SK-N-MC (cell line): ENCODE measurements around the gene CAMKK2.
"Not testable (repeated sequence)": the region's sequence is repeated elsewhere in the genome, so short reads cannot be mapped to it uniquely, and the experiment has no call there.

Source experiments
- DNase-seq: peaks from one replicate; pipeline ENCODE4 v3.0.0-alpha.2; 2011; ENCODE audit warnings: low read depth, low spot score
- H3K27ac ChIP-seq: fragments of 200-600 bp; sonication (generic); 2 replicates; pipeline ENCODE4 v1.5.1; 2016; ENCODE audit warnings: mixed run types
- H3K36me3 ChIP-seq: fragments of 200-600 bp; sonication (generic); 2 replicates; pipeline ENCODE4 v1.6.1; 2017; ENCODE audit warnings: antibody characterized with exemption, low read length, mixed read lengths; ENCODE audit not compliant: insufficient read depth
- H3K4me3 ChIP-seq: fragments of 200-600 bp; sonication (generic); 2 replicates; pipeline ENCODE4 v1.5.1; 2016
- H3K9ac ChIP-seq: fragments of 200-600 bp; sonication (generic); 2 replicates; pipeline ENCODE4 v1.8.0; 2017; ENCODE audit warnings: mixed run types, mixed read lengths; ENCODE audit not compliant: insufficient read length
- H3K9me3 ChIP-seq: fragments of 200-600 bp; sonication (generic); 2 replicates; pipeline ENCODE4 v1.6.1; 2017; ENCODE audit warnings: low read depth, mild to moderate bottlenecking, antibody characterized with exemption, low read length, moderate library complexity, mixed read lengths
- EZH2 ChIP-seq: fragments of 200-600 bp; sonication (generic); IDR thresholded peaks from one replicate; pipeline ENCODE4 v1.6.1; 2017; ENCODE audit warnings: antibody characterized with exemption
- FOXP2 ChIP-seq: optimal IDR thresholded peaks from 2 replicates; pipeline ENCODE3; 2011; ENCODE audit warnings: mild to moderate bottlenecking, moderate library complexity; ENCODE audit not compliant: insufficient read depth; ENCODE audit errors: extremely low read length, control extremely low read depth
- POLR2AphosphoS5 ChIP-seq: IDR thresholded peaks from 2 replicates; pipeline ENCODE4 v1.6.1; 2012; ENCODE audit warnings: mild to moderate bottlenecking, low read depth, low read length, borderline replicate concordance

The CAMKK2 gene

DNA sequence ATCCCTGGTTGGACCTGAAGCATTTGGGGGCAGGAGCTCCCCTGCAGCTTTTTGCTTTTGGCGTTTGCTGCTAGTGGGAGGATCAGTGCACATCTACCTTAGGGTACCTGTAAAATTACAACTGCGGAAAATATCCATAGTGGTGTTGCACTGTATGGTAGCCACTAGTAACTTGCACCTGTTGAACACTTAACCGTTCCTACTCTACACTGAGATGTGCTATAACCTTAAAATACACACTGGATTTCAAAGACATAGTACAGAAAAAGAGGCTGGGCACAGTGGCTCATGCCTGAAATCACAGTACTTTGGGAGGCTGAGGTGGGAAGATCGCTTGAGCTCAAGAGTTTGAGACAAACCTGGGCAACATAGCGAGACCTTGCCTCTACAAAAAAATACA lies 83.6 kb downstream of the CAMKK2 start:
- Histone ChIP-seq H3K27ac (no peak overlapping the region), H3K9ac (no peak overlapping the region), H3K4me3 (no peak overlapping the region), H3K36me3 (no peaks in the 10 kb centered on the region), H3K9me3 (no peaks in the 10 kb centered on the region)
- no peak for DNase-seq
- TF ChIP-seq FOXP2 (no peak), EZH2 (no peak), POLR2AphosphoS5 (no peak)

DNA sequence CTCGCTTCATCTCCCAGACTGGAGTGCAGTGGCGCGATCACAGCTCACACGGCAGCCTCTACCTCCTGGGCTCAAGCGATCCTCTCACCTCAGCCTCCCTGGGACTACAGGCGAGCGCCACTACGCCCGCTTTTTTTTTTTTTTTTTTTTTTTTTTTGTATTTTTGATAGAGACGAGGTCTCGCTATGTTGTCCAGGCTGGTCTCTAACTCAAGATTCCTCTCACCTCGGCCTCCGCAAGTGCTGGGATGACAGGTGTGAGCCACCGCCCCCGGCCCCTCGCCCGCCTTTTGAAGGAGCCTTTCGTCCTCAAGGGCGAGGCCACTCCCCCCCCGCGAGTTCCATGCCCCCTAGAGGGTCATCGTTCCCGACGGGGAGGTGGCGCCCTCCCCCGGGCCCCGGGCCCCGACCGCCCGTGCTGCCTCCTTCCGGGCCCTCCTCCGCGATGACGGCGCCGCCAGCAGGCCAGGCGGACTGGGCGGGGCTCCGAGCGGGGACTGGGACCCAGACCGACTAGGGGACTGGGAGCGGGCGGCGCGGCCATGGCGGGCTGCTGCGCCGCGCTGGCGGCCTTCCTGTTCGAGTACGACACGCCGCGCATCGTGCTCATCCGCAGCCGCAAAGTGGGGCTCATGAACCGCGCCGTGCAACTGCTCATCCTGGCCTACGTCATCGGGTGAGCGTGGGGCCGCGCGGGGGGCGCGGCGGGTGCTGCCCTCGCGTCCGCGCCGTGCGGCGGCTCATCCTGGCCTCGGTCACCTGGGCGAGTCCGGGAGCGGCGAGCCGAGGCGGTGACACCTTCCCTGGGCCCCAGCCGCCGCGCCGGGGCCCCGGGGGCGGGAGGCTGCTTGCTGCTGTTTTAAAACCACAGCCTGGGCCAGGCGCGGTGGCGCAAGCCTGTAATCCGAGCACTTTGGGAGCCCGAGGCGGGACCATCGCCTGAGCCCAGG lies 86.6 kb downstream of the CAMKK2 start, which contains the start of gene P2RX4:
Gene P2RX4 (plus strand): TSS at position 506 of the 949 bp plus-strand sequence. CDS start 36 bp downstream, at position 542.
- H3K4me3 ChIP-seq: peak within 1 kb of the TSS; percentile 95
- DNase-seq: no peak
- H3K36me3 ChIP-seq: no peaks in the 10 kb centered on the region
- peak within 1 kb of the TSS; percentile 87 for H3K9ac ChIP-seq
- H3K27ac ChIP-seq: no peak within 1 kb of the TSS
- no peaks in the 10 kb centered on the region for H3K9me3 ChIP-seq
- TF ChIP-seq POLR2AphosphoS5 (peak; percentile 79), FOXP2 (no peak)

DNA sequence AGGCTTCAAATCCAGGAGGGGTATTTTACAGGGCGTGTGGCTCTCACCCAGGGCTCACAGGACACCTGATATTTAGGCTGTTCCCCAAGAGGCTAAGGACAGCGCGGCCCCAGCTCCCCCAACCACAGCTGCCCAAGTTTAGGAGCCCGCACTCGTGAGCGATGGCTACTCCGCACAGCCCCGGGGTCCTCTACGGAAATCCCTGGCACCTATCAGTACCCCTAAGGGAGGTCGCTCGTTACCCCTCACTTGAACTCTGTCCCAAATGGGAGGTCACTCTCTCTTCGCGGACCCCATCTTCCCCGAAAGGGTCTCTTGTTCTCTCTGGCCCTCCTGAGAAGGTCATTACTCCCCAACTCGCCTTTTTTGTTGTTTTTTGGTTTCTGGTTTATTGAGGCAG lies 87.3 kb downstream of the CAMKK2 start:
- Histone ChIP-seq H3K36me3 (no peaks in the 10 kb centered on the region), H3K9ac (no peak overlapping the region), H3K4me3 (peak overlapping the region; percentile 95), H3K27ac (no peak overlapping the region), H3K9me3 (no peaks in the 10 kb centered on the region)
- TF ChIP-seq POLR2AphosphoS5: no peak
- no peak for DNase-seq

DNA sequence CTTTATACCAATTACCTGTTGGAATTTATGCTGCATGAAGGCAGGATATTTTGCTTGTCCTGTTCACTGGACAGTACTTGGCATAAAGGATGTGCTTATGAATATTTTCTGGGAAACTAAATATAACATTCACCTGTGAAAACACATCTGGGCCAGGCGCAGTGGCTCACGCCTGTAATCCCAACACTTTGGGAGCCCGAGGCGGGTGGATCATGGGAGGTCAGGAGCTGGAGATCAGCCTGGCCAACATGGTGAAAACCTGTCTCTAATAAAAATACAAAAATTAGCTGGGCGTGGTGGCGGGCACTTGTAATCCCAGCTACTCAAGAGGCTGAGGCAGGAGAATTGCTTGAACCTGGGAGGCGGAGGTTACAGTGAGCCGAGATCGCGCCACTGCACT lies 87.9 kb downstream of the CAMKK2 start:
- not testable (repeated sequence) for H3K4me3 ChIP-seq, H3K36me3 ChIP-seq, DNase-seq, H3K9ac ChIP-seq, H3K9me3 ChIP-seq, H3K27ac ChIP-seq

DNA sequence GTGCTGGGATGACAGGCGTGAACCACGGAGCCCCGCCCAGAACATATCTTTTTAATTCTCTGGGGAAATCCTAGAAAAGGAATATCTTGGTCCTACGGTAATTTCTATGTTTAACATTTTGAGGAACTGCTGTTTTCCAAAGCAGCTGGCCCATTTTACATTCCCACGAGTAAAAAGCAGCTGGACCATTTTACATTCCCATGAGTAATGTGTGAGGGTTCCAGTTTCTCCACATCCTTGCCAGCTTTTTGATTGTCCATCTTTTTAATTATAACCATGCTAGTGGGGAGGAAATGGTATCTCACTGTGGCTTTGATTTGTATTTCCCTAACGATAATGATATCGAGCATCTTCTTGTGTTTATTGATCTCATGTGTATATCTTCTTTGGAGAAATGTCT lies 91.0 kb downstream of the CAMKK2 start:
- no peak overlapping the region for H3K4me3 ChIP-seq
- no peak for DNase-seq
- H3K36me3 ChIP-seq: no peaks in the 10 kb centered on the region
- H3K9ac ChIP-seq: no peak overlapping the region
- TF ChIP-seq EZH2 (no peak), FOXP2 (no peak), POLR2AphosphoS5 (no peak)
- H3K9me3 ChIP-seq: no peaks in the 10 kb centered on the region
- no peak overlapping the region for H3K27ac ChIP-seq

DNA sequence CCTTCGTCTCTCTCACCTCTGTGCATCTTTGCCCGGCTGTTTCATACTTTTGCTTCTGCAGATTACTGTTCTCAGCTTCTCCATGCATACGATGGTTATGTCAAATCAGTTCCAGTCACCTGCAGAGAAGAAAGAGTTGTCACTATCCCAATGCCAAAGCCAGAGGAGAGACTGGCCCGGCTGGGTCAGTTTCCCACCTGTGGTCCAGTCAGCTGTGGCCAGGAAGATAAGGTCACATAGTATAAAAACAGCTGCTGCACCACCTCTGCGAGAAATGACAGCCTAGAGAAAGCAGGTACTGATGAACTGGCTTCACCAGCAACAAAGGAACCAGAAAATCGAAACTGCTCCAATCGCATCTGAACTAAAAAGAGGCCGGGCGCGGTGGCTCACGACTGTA lies 93.0 kb downstream of the CAMKK2 start:
- no peak for TF ChIP-seq EZH2
- TF ChIP-seq FOXP2: no peak
- TF ChIP-seq POLR2AphosphoS5: no peak
- no peak for DNase-seq
- no peaks in the 10 kb centered on the region for H3K36me3 ChIP-seq
- H3K4me3 ChIP-seq: no peak overlapping the region
- no peak overlapping the region for H3K27ac ChIP-seq
- H3K9ac ChIP-seq: no peak overlapping the region
- H3K9me3 ChIP-seq: no peaks in the 10 kb centered on the region

DNA sequence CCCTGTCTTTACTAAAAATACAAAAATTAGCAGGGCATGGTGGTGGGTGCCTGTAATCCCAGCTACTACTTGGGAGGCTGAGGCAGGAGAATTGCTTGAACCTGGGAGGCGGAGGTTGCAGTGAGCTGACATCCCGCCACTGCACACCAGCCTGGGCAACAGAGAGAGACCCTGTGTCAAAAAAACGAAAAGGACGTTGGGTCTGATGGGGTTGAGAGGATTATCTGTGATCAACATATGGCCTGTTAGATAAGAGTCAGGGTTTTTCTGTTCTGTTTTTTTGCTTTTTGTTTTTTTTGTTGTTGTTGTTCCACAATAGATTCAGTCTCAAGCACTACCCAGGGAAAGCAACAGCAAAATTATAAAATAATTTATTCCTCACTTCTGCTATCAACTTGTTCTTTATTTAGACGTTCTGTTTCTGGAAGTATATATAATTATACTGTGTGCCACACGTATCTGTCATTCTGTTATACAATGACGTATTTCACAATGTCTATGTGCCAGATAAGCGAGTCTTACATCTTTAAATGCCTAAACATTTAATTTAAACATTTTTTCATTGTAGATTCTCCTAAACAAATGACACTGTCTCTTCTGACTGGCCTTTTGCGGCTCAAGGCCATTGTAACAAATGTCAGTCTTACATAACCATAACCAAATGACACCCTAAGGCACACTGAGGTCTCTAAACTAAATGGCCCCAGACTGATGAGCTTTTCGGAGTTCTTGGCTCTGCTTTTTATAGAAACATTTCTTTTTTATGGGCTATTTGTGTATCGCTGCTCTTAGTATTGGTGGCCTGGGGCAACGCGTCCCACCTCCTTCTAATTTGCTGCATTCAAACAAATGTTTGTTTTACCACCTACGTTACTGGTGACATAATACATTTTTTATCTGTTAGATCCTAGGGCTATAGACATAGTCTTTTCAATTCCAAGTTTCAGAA lies 93.8 kb downstream of the CAMKK2 start:
- H3K27ac ChIP-seq: no peak overlapping the region; the same call in 1 of the 2 replicates
- DNase-seq: no peak
- TF ChIP-seq EZH2 (no peak), FOXP2 (no peak), POLR2AphosphoS5 (no peak)

DNA sequence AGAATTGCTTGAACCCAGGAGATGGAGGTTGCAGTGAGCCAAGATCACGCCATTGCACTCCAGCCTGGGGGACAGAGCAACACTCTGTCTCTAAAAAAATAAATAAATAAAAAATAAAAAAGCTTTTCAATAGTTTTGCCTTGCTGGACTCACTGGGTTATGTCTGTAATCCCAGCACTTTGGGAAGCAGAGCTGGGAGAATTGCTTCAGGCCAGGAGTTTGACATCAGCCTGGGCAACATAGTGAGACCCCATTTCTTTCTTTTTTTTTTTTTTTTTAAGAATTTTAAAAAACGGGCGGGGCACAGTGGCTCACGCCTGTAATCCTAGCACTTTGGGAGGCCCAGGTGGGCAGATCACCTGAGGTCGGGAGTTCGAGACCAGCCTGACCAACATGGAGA lies 95.4 kb downstream of the CAMKK2 start:
- H3K4me3 ChIP-seq, H3K9ac ChIP-seq, H3K9me3 ChIP-seq, H3K36me3 ChIP-seq, H3K27ac ChIP-seq, DNase-seq: not testable (repeated sequence)

More for the DNA sequence above, 93.8 kb downstream of the CAMKK2 start:
- H3K9ac ChIP-seq: no peak overlapping the region
- no peaks in the 10 kb centered on the region for H3K9me3 ChIP-seq
- no peaks in the 10 kb centered on the region for H3K36me3 ChIP-seq
- H3K4me3 ChIP-seq: peak overlapping the region; percentile 31

DNA sequence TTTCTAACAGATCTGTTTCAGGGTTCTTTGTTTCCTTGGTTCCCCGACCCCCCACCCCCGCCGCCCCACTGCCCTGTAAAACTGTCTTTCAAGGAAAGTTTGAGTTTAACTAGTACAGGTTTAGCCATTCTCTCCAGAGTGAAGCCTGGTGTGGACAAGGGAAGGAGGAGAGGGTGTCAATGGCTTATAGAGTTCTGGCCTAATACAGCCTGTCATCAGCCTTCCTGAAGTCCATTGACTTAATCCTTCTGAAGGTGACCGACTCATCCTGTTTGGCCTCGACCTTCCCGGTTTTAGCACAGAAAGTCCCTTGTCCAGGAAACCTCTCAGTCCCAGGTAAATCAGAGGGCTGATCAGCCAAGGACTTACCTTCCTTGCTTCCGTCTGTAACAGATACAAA lies 97.6 kb downstream of the CAMKK2 start:
- H3K9me3 ChIP-seq: no peaks in the 10 kb centered on the region
- H3K4me3 ChIP-seq: no peak overlapping the region
- DNase-seq: no peak
- no peak overlapping the region for H3K9ac ChIP-seq
- H3K27ac ChIP-seq: no peak overlapping the region
- H3K36me3 ChIP-seq: no peaks in the 10 kb centered on the region
- TF ChIP-seq EZH2 (no peak), FOXP2 (no peak), POLR2AphosphoS5 (no peak)
